ENCODE data around the gene LURAP1L.
A peak's percentile ranks its signal among the peaks of the same experiment; 100 is the strongest.

Gene LURAP1L

DNA sequence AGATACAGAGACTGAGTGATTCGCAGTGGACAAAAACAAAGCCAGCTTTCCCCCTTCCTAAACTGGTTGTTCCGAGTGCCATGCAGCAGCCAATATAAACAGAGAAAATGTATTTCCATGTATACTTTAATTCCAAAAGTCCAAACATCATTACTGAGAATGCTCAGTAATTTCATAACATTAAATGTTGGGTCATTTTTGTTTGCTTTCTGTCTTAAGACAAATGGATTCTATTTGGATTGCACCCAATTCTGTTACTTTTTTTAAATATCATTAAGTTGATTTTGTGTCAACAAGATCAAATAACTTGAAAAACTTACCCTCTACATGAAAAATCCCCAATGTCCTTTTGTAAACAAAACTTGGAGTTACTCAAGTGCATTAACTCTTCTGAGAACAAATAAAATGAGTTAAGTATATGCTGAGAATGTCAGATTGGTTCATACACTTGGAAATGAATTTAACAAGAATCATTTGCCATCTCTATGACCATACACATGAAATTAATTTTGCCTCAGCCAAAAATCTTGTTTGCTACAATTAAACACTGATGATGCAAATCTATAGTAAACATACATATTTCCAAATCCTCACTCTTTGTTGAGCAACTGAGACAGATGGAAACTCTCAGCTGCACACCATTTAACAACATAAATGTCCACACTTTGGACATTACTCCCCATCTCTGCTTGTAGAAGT lies 19.4 kb downstream of the LURAP1L start:
- Histone ChIP-seq H3K9me3 (no peaks in the 10 kb centered on the region), H3K4me3 (no peak overlapping the region), H3K27me3 (no peaks in the 10 kb centered on the region), H3K4me1 (peaks cover 0 to 95% (median 21%) of the 10 kb centered on the region in 4 donors), H3K27ac (peak overlapping the region; percentile 1 to 95), H3K36me3 (no peaks in the 10 kb centered on the region)
- intact Hi-C loops (cut with DNase I; ENCODE audit: low total_unique reads), result no loop called here
- no peak for TF ChIP-seq CTCF (IDR thresholded peaks at IDR 0.05)
- DNase-seq, result no peak

GRCh38 chr9:12796601-12797000 lies 21.8 kb downstream of the LURAP1L start:
- TF ChIP-seq CTCF (IDR thresholded peaks at IDR 0.05), result no peak
- peak overlapping the region; percentile 17 to 44 for H3K27ac ChIP-seq
- DNase-seq, result no peak
- no peaks in the 10 kb centered on the region for H3K27me3 ChIP-seq
- no peaks in the 10 kb centered on the region for H3K9me3 ChIP-seq
- H3K4me3 ChIP-seq, result no peak overlapping the region
- intact Hi-C loops (cut with DNase I; ENCODE audit: low total_unique reads), result no loop called here
- H3K36me3 ChIP-seq, result no peaks in the 10 kb centered on the region
- peaks cover 0 to 85% (median 17%) of the 10 kb centered on the region in 4 donors for H3K4me1 ChIP-seq

DNA sequence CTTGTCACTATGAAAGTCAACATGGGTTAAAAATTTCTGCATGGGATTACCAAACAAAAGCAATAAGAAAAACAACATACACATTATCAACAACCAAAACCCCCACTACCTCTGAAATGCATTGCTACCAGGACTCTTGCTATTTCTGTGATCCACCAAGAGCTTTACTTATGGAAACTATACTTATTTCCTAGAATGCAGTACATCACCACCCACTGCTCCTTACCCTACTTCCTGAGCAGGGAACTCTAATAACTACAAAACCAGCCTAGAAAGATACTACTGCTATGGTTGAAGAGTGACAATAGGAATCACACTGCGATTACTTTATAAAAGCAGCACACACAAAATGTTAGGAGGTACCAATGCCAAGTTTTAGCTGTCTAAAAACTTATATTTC lies 22.2 kb downstream of the LURAP1L start:
- no peak for TF ChIP-seq CTCF (IDR thresholded peaks at IDR 0.05)
- no peak for DNase-seq
- H3K4me3 ChIP-seq, result no peak overlapping the region
- intact Hi-C loops (cut with DNase I; ENCODE audit: low total_unique reads), result no loop called here
- no peaks in the 10 kb centered on the region for H3K27me3 ChIP-seq
- H3K9me3 ChIP-seq, result no peaks in the 10 kb centered on the region
- peak overlapping the region; percentile 17 to 44 for H3K27ac ChIP-seq
- H3K36me3 ChIP-seq, result no peaks in the 10 kb centered on the region
- peaks cover 0 to 85% (median 14%) of the 10 kb centered on the region in 4 donors for H3K4me1 ChIP-seq

GRCh38 chr9:12798066-12798770 lies 23.4 kb downstream of the LURAP1L start:
- Histone ChIP-seq H3K27me3 (no peaks in the 10 kb centered on the region), H3K4me1 (peaks cover 0 to 83% (median 11%) of the 10 kb centered on the region in 4 donors), H3K4me3 (no peak overlapping the region), H3K36me3 (no peaks in the 10 kb centered on the region), H3K9me3 (no peaks in the 10 kb centered on the region), H3K27ac (peak overlapping the region in 1 of 2 donors; percentile 44)
- intact Hi-C loops (cut with DNase I; ENCODE audit: low total_unique reads), result no loop called here
- no peak for TF ChIP-seq CTCF (IDR thresholded peaks at IDR 0.05)
- DNase-seq, result no peak

DNA sequence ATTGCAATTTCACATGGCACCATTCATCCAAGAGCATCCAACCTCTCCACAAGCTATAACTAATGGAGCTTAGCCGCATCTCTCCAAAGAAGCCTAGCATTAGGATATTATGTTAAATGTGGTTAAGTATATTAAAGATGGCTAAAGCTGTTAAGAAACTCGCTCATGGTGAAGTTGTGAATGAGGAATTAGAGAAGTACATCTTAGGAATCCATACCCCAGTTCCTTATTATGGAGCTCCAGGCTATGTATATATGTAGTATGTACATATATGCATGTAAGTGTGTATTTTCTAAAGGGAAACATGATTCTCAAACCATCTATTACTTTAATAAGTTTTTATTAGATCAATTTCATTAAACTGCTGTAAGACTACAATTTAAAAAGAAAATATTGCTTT lies 26.4 kb downstream of the LURAP1L start:
- no peak for DNase-seq
- Histone ChIP-seq H3K36me3 (no peaks in the 10 kb centered on the region), H3K4me3 (no peak overlapping the region), H3K27me3 (no peaks in the 10 kb centered on the region), H3K4me1 (peaks cover 0 to 58% (median 2%) of the 10 kb centered on the region in 4 donors), H3K27ac (no peak overlapping the region), H3K9me3 (no peaks in the 10 kb centered on the region)
- no peak for TF ChIP-seq CTCF (IDR thresholded peaks at IDR 0.05)
- intact Hi-C loops (cut with DNase I; ENCODE audit: low total_unique reads), result no loop called here
